ENCODE measurements around the gene PABPN1L. TPM values are rescaled to one million over a fixed set of nuclear protein-coding genes. Genes with fewer than 3 reads are reported as not detected.
"Not testable (repeated sequence)": the region's sequence is repeated elsewhere in the genome, so short reads cannot be mapped to it uniquely, and the experiment has no call there.

The PABPN1L gene
- total RNA-seq, 1 experiment from 2014 or later: not detected

GRCh38 chr16:88901718-88902337 lies 35.4 kb upstream of the PABPN1L start:
- DNase-seq (ENCODE audit: low spot score): no peak

GRCh38 chr16:88900662-88901052 lies 34.2 kb upstream of the PABPN1L start:
- DNase-seq (ENCODE audit: low spot score): no peak

GRCh38 chr16:88899901-88900661 lies 33.6 kb upstream of the PABPN1L start:
- DNase-seq (ENCODE audit: low spot score): no peak

- no peak for DNase-seq (ENCODE audit: low spot score)
These were observed 31.4 kb upstream of the PABPN1L start for GRCh38 chr16:88897696-88898425.

- no peak for DNase-seq (ENCODE audit: low spot score)
These were observed 30.0 kb upstream of the PABPN1L start for GRCh38 chr16:88896238-88897070.

- DNase-seq (ENCODE audit: low spot score): no peak
These were observed 28.9 kb upstream of the PABPN1L start for GRCh38 chr16:88895335-88895734.

- DNase-seq (ENCODE audit: low spot score): no peak
These were observed 28.3 kb upstream of the PABPN1L start for GRCh38 chr16:88894681-88895300.

GRCh38 chr16:88894266-88894665 lies 27.8 kb upstream of the PABPN1L start:
- DNase-seq (ENCODE audit: low spot score): not testable (repeated sequence)

GRCh38 chr16:88893127-88893968 lies 26.9 kb upstream of the PABPN1L start:
- DNase-seq (ENCODE audit: low spot score): no peak

GRCh38 chr16:88892065-88892464 lies 25.6 kb upstream of the PABPN1L start:
- DNase-seq (ENCODE audit: low spot score): no peak

GRCh38 chr16:88891083-88891482 lies 24.6 kb upstream of the PABPN1L start:
- no peak for DNase-seq (ENCODE audit: low spot score)

GRCh38 chr16:88889702-88890352 lies 23.4 kb upstream of the PABPN1L start:
- not testable (repeated sequence) for DNase-seq (ENCODE audit: low spot score)

GRCh38 chr16:88888461-88889387 lies 22.3 kb upstream of the PABPN1L start:
- DNase-seq (ENCODE audit: low spot score): no peak

GRCh38 chr16:88888057-88888456 lies 21.6 kb upstream of the PABPN1L start:
- no peak for DNase-seq (ENCODE audit: low spot score)

GRCh38 chr16:88886845-88887521 lies 20.5 kb upstream of the PABPN1L start:
- DNase-seq (ENCODE audit: low spot score): no peak

GRCh38 chr16:88886420-88886844 lies 20.0 kb upstream of the PABPN1L start:
- no peak for DNase-seq (ENCODE audit: low spot score)

- no peak for DNase-seq (ENCODE audit: low spot score)
These were observed 19.3 kb upstream of the PABPN1L start for GRCh38 chr16:88885693-88886280.
